MM.1S (cell line): Measurements from ENCODE around the gene KBTBD7.
A peak's percentile ranks its signal among the peaks of the same experiment; 100 is the strongest.

Experiments
- DNase-seq: peaks from one replicate; pipeline ENCODE4 v3.0.0-alpha.2; 2015
- H2AFZ ChIP-seq: fragments of 300-600 bp; sonication (generic); 2 replicates; pipeline ENCODE4 v1.6.0; 2016; ENCODE audit warnings: antibody characterized with exemption, low read length
- H3F3A ChIP-seq: fragments of 300-600 bp; sonication (generic); 2 replicates; pipeline ENCODE4 v1.6.1; 2016; ENCODE audit warnings: mild to moderate bottlenecking, antibody characterized with exemption, low read length, moderate library complexity, mixed read lengths; ENCODE audit not compliant: insufficient read depth
- H3K27ac ChIP-seq: fragments of 300-600 bp; sonication (generic); 2 replicates; pipeline ENCODE4 v1.5.1; 2016; ENCODE audit warnings: mild to moderate bottlenecking, low read length
- H3K27me3 ChIP-seq: fragments of 300-600 bp; sonication (generic); replicated peaks from 2 replicates; pipeline ENCODE4 v1.6.0; 2016; ENCODE audit warnings: low read length; ENCODE audit not compliant: insufficient read depth
- H3K36me3 ChIP-seq: fragments of 300-600 bp; sonication (generic); replicated peaks from 2 replicates; pipeline ENCODE4 v1.6.1; 2016; ENCODE audit warnings: mild to moderate bottlenecking, low read length, mixed read lengths; ENCODE audit not compliant: insufficient read depth
- H3K4me1 ChIP-seq: fragments of 300-600 bp; sonication (generic); 2 replicates; pipeline ENCODE4 v1.6.1; 2016; ENCODE audit warnings: low read length, mixed read lengths
- H3K4me2 ChIP-seq: fragments of 300-600 bp; sonication (generic); 2 replicates; pipeline ENCODE4 v1.6.0; 2016; ENCODE audit warnings: low read depth, low read length
- H3K4me3 ChIP-seq: fragments of 300-600 bp; sonication (generic); 2 replicates; pipeline ENCODE4 v1.5.1; 2016; ENCODE audit warnings: low read length, mixed read lengths
- H3K79me2 ChIP-seq: fragments of 300-600 bp; sonication (generic); 2 replicates; pipeline ENCODE4 v1.6.1; 2016; ENCODE audit warnings: mixed run types, low read length, mixed read lengths
- H3K9ac ChIP-seq: fragments of 300-600 bp; sonication (generic); 2 replicates; pipeline ENCODE4 v1.6.1; 2016; ENCODE audit warnings: low read length, mixed read lengths
- H3K9me2 ChIP-seq: fragments of 300-600 bp; sonication (generic); replicated peaks from 2 replicates; pipeline ENCODE4 v1.6.1; 2016; ENCODE audit warnings: mild to moderate bottlenecking, low read length, mixed read lengths; ENCODE audit not compliant: insufficient read depth
- H3K9me3 ChIP-seq: fragments of 300-600 bp; sonication (generic); replicated peaks from 2 replicates; pipeline ENCODE4 v1.6.1; 2016; ENCODE audit warnings: mild to moderate bottlenecking, low read length, mixed read lengths; ENCODE audit not compliant: insufficient read depth
- H4K20me1 ChIP-seq: fragments of 300-600 bp; sonication (generic); 2 replicates; pipeline ENCODE4 v1.6.1; 2016; ENCODE audit warnings: mild to moderate bottlenecking, low read length, moderate library complexity, mixed read lengths; ENCODE audit not compliant: insufficient read depth
- CTCF ChIP-seq: fragments of 300-600 bp; sonication (generic); IDR thresholded peaks from 2 replicates; pipeline ENCODE4 v1.5.1; 2016; ENCODE audit warnings: antibody characterized with exemption, low read length, mixed read lengths
- EZH2 ChIP-seq: fragments of 300-600 bp; sonication (generic); optimal IDR thresholded peaks from 2 replicates; pipeline ENCODE3; 2017; ENCODE audit warnings: low read depth, mild to moderate bottlenecking, antibody characterized with exemption, low read length, mixed read lengths
- EZH2phosphoT487 ChIP-seq: fragments of 300-600 bp; sonication (generic); IDR thresholded peaks from 2 replicates; pipeline ENCODE4 v1.6.1; 2018; ENCODE audit warnings: antibody characterized with exemption, low read length

The KBTBD7 gene

GRCh38 chr13:41229356-41229755 lies 35.0 kb upstream of the KBTBD7 start:
- no peak overlapping the region for H2AFZ ChIP-seq
- no peaks in the 10 kb centered on the region for H3K79me2 ChIP-seq
- no peaks in the 10 kb centered on the region for H3K9me2 ChIP-seq
- H3K27me3 ChIP-seq, result no peaks in the 10 kb centered on the region
- H3K27ac ChIP-seq, result no peak overlapping the region
- H3K4me2 ChIP-seq, result no peak overlapping the region
- H3K4me1 ChIP-seq, result no peaks in the 10 kb centered on the region
- TF ChIP-seq EZH2phosphoT487, result no peak
- no peak for TF ChIP-seq CTCF
- TF ChIP-seq EZH2, result no peak
- no peaks in the 10 kb centered on the region for H3F3A ChIP-seq
- no peaks in the 10 kb centered on the region for H3K9me3 ChIP-seq
- H4K20me1 ChIP-seq, result no peaks in the 10 kb centered on the region
- H3K4me3 ChIP-seq, result no peak overlapping the region
- no peak overlapping the region for H3K9ac ChIP-seq
- DNase-seq, result no peak
- no peaks in the 10 kb centered on the region for H3K36me3 ChIP-seq

- Histone ChIP-seq H3K9me2 (no peaks in the 10 kb centered on the region), H3K9me3 (no peaks in the 10 kb centered on the region), H3K79me2 (no peaks in the 10 kb centered on the region), H3K4me2 (no peak overlapping the region), H3K4me3 (no peak overlapping the region), H3K9ac (no peak overlapping the region), H2AFZ (no peak overlapping the region), H3K36me3 (no peaks in the 10 kb centered on the region), H4K20me1 (no peaks in the 10 kb centered on the region), H3F3A (no peaks in the 10 kb centered on the region), H3K27me3 (no peaks in the 10 kb centered on the region), H3K4me1 (no peaks in the 10 kb centered on the region), H3K27ac (no peak overlapping the region)
- no peak for DNase-seq
- TF ChIP-seq EZH2phosphoT487 (no peak), EZH2 (no peak), CTCF (no peak)
Observed at GRCh38 chr13:41224113-41225110, 30.0 kb upstream of the KBTBD7 start.

GRCh38 chr13:41222259-41222852 lies 28.0 kb upstream of the KBTBD7 start:
- Histone ChIP-seq H3K4me2 (no peak overlapping the region), H3K79me2 (no peaks in the 10 kb centered on the region), H3K27me3 (no peaks in the 10 kb centered on the region), H3K4me3 (no peak overlapping the region), H4K20me1 (no peaks in the 10 kb centered on the region), H2AFZ (no peak overlapping the region), H3F3A (no peaks in the 10 kb centered on the region), H3K27ac (no peak overlapping the region), H3K9me3 (no peaks in the 10 kb centered on the region), H3K36me3 (no peaks in the 10 kb centered on the region), H3K9me2 (no peaks in the 10 kb centered on the region), H3K4me1 (no peaks in the 10 kb centered on the region), H3K9ac (no peak overlapping the region)
- TF ChIP-seq EZH2phosphoT487 (no peak), EZH2 (no peak), CTCF (peak; percentile 57)
- peak; percentile 37 for DNase-seq
